ENCODE results near the gene PRKG1. TPM values are rescaled to one million over a fixed set of nuclear protein-coding genes. Genes with fewer than 3 reads are reported as not detected.

The PRKG1 gene
- total RNA-seq, 1 donor from 2014 or later, result 26.4 TPM

DNA sequence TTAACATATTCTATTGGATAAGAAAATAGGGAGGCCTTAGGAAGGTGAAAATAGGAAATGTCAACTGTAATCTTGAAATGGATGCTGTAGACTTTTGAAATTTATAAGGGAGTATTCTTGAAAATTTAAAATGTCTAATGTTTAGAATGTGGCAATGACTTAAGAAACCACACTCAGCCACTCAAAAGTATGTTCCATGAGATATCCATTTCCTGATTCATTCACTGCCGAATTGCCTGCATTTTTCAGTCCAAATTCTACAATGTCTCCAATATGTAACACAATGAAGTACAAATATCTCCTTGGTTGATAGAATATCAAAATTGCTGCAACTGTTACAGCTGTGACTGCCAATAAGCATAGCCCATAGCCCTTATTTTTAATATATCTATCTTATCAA, 25.9 kb downstream of the PRKG1 start:
- H3K4me1 ChIP-seq, result peaks cover 3% of the 10 kb centered on the region
- no peaks in the 10 kb centered on the region for H3K36me3 ChIP-seq
- no peaks in the 10 kb centered on the region for H3K36me3 Mint-ChIP-seq
- no peaks in the 10 kb centered on the region for H3F3A ChIP-seq (ENCODE audit: low read depth)
- H3K27ac ChIP-seq, result no peak overlapping the region
- H3K79me2 ChIP-seq (ENCODE audit: low read depth), result no peaks in the 10 kb centered on the region
- no peak overlapping the region for H3K4me2 ChIP-seq
- no peaks in the 10 kb centered on the region for H4K20me1 ChIP-seq (ENCODE audit: low read depth)
- H3K9me3 Mint-ChIP-seq, result no peaks in the 10 kb centered on the region
- DNase-seq (ENCODE audit: low spot score), result no peak
- TF ChIP-seq, protein P1, sequence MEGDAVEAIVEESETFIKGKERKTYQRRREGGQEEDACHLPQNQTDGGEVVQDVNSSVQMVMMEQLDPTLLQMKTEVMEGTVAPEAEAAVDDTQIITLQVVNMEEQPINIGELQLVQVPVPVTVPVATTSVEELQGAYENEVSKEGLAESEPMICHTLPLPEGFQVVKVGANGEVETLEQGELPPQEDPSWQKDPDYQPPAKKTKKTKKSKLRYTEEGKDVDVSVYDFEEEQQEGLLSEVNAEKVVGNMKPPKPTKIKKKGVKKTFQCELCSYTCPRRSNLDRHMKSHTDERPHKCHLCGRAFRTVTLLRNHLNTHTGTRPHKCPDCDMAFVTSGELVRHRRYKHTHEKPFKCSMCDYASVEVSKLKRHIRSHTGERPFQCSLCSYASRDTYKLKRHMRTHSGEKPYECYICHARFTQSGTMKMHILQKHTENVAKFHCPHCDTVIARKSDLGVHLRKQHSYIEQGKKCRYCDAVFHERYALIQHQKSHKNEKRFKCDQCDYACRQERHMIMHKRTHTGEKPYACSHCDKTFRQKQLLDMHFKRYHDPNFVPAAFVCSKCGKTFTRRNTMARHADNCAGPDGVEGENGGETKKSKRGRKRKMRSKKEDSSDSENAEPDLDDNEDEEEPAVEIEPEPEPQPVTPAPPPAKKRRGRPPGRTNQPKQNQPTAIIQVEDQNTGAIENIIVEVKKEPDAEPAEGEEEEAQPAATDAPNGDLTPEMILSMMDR (IDR thresholded peaks at IDR 0.05), result no peak
- TF ChIP-seq EZH2phosphoT487 (IDR thresholded peaks at IDR 0.05), result no peak
- H3K4me3 ChIP-seq, result no peak overlapping the region
- H3K27me3 Mint-ChIP-seq (ENCODE audit: insufficient read depth, low read depth), result no peaks in the 10 kb centered on the region
- H3K4me3 Mint-ChIP-seq, result no peak overlapping the region
- H3K4me1 Mint-ChIP-seq, result no peaks in the 10 kb centered on the region
- no peak overlapping the region for H2AFZ ChIP-seq (replicated peaks)
- H3K9me3 ChIP-seq (ENCODE audit: low read depth), result no peaks in the 10 kb centered on the region
- H3K27ac Mint-ChIP-seq, result no peak overlapping the region
- H3K27me3 ChIP-seq, result no peaks in the 10 kb centered on the region
- no peak overlapping the region for H3K9ac ChIP-seq

DNA sequence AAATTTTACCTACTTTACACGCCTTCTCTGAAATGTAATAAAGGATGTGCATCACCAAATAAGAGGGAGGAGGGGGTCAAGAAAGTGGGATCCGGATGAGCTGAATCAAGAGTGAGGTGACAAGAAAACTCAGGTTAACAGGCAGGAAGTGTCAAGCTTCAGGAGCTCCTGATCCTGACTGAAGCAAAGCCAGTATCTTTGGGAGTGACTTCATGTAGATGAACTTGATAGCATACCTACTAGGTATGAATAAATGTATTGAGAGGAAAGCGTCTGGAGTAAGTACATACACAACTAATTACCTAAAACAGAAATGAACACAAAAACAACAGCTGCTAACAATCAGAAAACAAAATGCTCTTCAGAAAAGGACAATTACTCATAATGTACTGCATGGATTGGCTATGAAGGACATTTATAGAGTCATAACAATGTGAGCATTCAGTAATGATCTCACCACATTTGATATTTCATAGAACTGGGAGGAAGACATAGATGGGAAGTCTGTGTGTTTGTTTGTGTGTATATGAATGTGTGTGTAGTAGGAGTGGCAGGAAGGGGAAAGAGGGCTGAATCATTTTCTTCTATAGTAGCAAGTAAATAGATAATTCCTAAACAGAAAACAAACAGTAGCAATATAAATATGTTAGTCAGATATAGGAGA, 29.4 kb downstream of the PRKG1 start:
- TF ChIP-seq EZH2phosphoT487 (IDR thresholded peaks at IDR 0.05) (no peak), EZH2 (IDR thresholded peaks at IDR 0.05) (no peak)
- TF ChIP-seq, protein P1 (IDR thresholded peaks at IDR 0.05), result no peak
- H3K36me3 ChIP-seq, result no peaks in the 10 kb centered on the region
- H3K4me1 ChIP-seq, result no peaks in the 10 kb centered on the region
- H3K27ac ChIP-seq, result no peak overlapping the region
- no peaks in the 10 kb centered on the region for H4K20me1 ChIP-seq (ENCODE audit: low read depth)
- DNase-seq (ENCODE audit: low spot score), result no peak
- no peaks in the 10 kb centered on the region for H3K27me3 ChIP-seq
- H2AFZ ChIP-seq (replicated peaks), result no peak overlapping the region
- H3K4me3 ChIP-seq, result no peak overlapping the region
- H3F3A ChIP-seq (ENCODE audit: low read depth), result no peaks in the 10 kb centered on the region
- Mint-ChIP-seq H3K27ac (no peak overlapping the region), H3K36me3 (no peaks in the 10 kb centered on the region), H3K4me3 (no peak overlapping the region), H3K27me3 (ENCODE audit: insufficient read depth, low read depth) (no peaks in the 10 kb centered on the region), H3K4me1 (peaks cover 2% of the 10 kb centered on the region), H3K9me3 (no peaks in the 10 kb centered on the region)
- H3K9me3 ChIP-seq (ENCODE audit: low read depth), result no peaks in the 10 kb centered on the region
- H3K9ac ChIP-seq, result no peak overlapping the region
- H3K4me2 ChIP-seq, result no peak overlapping the region
- H3K79me2 ChIP-seq (ENCODE audit: low read depth), result no peaks in the 10 kb centered on the region

DNA sequence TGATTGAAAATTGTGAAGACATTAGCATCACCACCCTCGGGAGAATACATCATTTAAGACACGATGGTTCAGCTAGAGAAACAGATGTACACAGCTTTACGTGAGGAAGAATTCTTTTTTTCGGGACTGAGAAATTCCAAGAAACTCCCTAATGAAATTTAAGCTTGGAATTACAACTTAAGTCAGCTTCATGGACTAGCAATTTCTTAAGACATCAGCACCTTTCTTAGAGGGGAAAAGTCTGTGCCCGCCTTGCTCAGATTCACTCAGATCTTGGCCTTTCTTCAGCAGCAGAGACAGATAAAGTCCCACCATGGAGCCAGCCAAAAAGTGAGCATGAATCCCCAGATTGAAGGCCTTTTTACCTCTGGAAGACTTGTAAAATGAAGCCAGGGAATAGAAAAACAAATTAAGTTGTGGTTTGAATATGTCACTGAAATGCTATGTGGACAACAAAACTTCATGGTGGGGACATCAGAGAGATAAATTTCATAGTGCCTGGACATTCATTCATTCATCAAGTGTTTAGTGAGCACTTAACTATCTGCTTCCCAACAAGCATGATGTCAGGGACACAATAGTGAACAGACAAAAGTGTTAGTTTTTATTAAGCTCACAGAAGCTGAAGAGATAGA, 32.1 kb downstream of the PRKG1 start:
- H3K27ac ChIP-seq, result no peak overlapping the region
- H3K27me3 ChIP-seq, result no peaks in the 10 kb centered on the region
- no peaks in the 10 kb centered on the region for H4K20me1 ChIP-seq (ENCODE audit: low read depth)
- H2AFZ ChIP-seq (replicated peaks), result no peak overlapping the region
- Mint-ChIP-seq H3K27ac (no peak overlapping the region), H3K4me3 (no peak overlapping the region), H3K4me1 (peaks cover 19% of the 10 kb centered on the region), H3K9me3 (no peaks in the 10 kb centered on the region), H3K27me3 (ENCODE audit: insufficient read depth, low read depth) (no peaks in the 10 kb centered on the region), H3K36me3 (no peaks in the 10 kb centered on the region)
- no peak for DNase-seq (ENCODE audit: low spot score)
- peaks cover 12% of the 10 kb centered on the region for H3F3A ChIP-seq (ENCODE audit: low read depth)
- no peaks in the 10 kb centered on the region for H3K79me2 ChIP-seq (ENCODE audit: low read depth)
- H3K4me1 ChIP-seq, result peaks cover under 1% of the 10 kb centered on the region
- no peaks in the 10 kb centered on the region for H3K9me3 ChIP-seq (ENCODE audit: low read depth)
- no peaks in the 10 kb centered on the region for H3K36me3 ChIP-seq
- no peak for TF ChIP-seq EZH2phosphoT487 (IDR thresholded peaks at IDR 0.05)
- no peak overlapping the region for H3K9ac ChIP-seq
- H3K4me3 ChIP-seq, result no peak overlapping the region
- no peak overlapping the region for H3K4me2 ChIP-seq

DNA sequence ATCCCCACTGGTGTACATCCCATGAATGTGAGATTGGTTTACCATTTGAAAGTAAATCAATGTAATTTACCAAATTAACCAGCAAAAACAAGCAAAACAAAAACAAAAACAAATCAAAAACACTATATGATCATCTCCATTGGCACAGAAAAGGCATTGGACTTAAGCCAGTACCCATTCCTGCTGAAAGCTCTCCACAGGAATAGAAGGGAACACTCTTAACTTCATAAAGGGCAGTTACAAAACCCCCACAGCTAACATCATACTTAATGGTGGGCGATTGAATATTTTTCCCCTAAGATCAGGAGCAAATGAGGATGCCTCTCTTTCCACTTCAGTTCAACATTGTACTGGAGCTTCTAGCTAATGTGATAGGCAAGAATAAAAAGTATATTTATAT, 34.1 kb downstream of the PRKG1 start:
- Mint-ChIP-seq H3K27ac (no peak overlapping the region), H3K27me3 (ENCODE audit: insufficient read depth, low read depth) (no peaks in the 10 kb centered on the region), H3K36me3 (no peaks in the 10 kb centered on the region), H3K4me1 (peaks cover 23% of the 10 kb centered on the region), H3K9me3 (no peaks in the 10 kb centered on the region), H3K4me3 (no peak overlapping the region)
- Histone ChIP-seq H3K27me3 (no peaks in the 10 kb centered on the region), H3K36me3 (no peaks in the 10 kb centered on the region), H3K79me2 (ENCODE audit: low read depth) (no peaks in the 10 kb centered on the region), H3K4me3 (no peak overlapping the region), H3K9me3 (ENCODE audit: low read depth) (no peaks in the 10 kb centered on the region), H3K4me2 (no peak overlapping the region), H2AFZ (replicated peaks) (no peak overlapping the region), H3F3A (ENCODE audit: low read depth) (peaks cover 12% of the 10 kb centered on the region), H3K4me1 (peaks cover 3% of the 10 kb centered on the region), H4K20me1 (ENCODE audit: low read depth) (no peaks in the 10 kb centered on the region), H3K9ac (no peak overlapping the region), H3K27ac (no peak overlapping the region)
- no peak for DNase-seq (ENCODE audit: low spot score)
- TF ChIP-seq, protein P1 (IDR thresholded peaks at IDR 0.05), result no peak
- TF ChIP-seq EZH2phosphoT487 (IDR thresholded peaks at IDR 0.05) (no peak), EZH2 (IDR thresholded peaks at IDR 0.05) (no peak)
